H1 (cell line): ENCODE data around the gene LRTM2. TPM values are rescaled to one million over a fixed set of nuclear protein-coding genes. Genes with fewer than 3 reads are reported as not detected.

Experiments
- BCL11A ChIP-seq, 2 experiments: IDR thresholded peaks; one replicate each; pipeline ENCODE4 v1.6.1; 2011; ENCODE audit warnings: low read depth in 2 of 2, low read length in 2 of 2, mild to moderate bottlenecking in 2 of 2
- EGR1 ChIP-seq: IDR thresholded peaks from 2 replicates; pipeline ENCODE4 v1.6.1; 2011; ENCODE audit warnings: low read depth, low read length, borderline replicate concordance
- HDAC2 ChIP-seq, 2 experiments: fragments of 300-600 bp in 1 of 2; sonication (generic) in 1 of 2; IDR thresholded peaks; 2 replicates each; pipeline ENCODE4 v1.6.1; 2011 to 2012; ENCODE audit warnings: low read depth in 2 of 2, low read length in 2 of 2, mild to moderate bottlenecking in 2 of 2, moderate library complexity in 2 of 2, borderline replicate concordance in 1 of 2, inconsistent platforms in 1 of 2
- HDAC6 ChIP-seq: IDR thresholded peaks from one replicate; pipeline ENCODE4 v1.7.1; 2012; ENCODE audit warnings: low read depth, mild to moderate bottlenecking, inconsistent platforms, low read length, moderate library complexity
- MAFK ChIP-seq: IDR thresholded peaks from 2 replicates; pipeline ENCODE4 v1.6.1; 2012; ENCODE audit warnings: low read depth, mild to moderate bottlenecking, improper control_type of control experiment, low read length
- RBBP5 ChIP-seq: IDR thresholded peaks from 2 replicates; pipeline ENCODE4 v1.7.1; 2012; ENCODE audit warnings: low read depth, mild to moderate bottlenecking, inconsistent platforms, low read length, moderate library complexity, borderline replicate concordance
- polyA plus RNA-seq, 7 experiments: library from polyadenylated mRNA; depleted of rRNA in 3 of 7; stranded (reverse) in 5 of 7; unstranded in 2 of 7; fragments of >200 nt in 5 of 7; fragments of 200-250 nt in 2 of 7; gene quantifications; 1 replicate in 5 of 7; 2 replicates in 1 of 7; 4 replicates in 1 of 7; pipeline versions ENCODE4 v1.2.1 to v1.2.3, GENCODE V29; 2011 to 2013; ENCODE audit warnings: missing spikeins in 2 of 7, mixed read lengths in 2 of 7
- total RNA-seq: library from RNA; stranded (reverse); fragmentation: NEBNext Ultra II Directional; extraction: Animal tissue kit (Norgen Biotek cat#: 25700); gene quantifications from 2 replicates; pipeline ENCODE4 v1.2.1, GENCODE V29; 2021

Gene LRTM2
- total and polyA plus RNA-seq, 2 of the 8 experiments (the other 6 are each of a cell fraction or from before 2014, with no cell fraction given): 0.06 TPM; not detected in 1

DNA sequence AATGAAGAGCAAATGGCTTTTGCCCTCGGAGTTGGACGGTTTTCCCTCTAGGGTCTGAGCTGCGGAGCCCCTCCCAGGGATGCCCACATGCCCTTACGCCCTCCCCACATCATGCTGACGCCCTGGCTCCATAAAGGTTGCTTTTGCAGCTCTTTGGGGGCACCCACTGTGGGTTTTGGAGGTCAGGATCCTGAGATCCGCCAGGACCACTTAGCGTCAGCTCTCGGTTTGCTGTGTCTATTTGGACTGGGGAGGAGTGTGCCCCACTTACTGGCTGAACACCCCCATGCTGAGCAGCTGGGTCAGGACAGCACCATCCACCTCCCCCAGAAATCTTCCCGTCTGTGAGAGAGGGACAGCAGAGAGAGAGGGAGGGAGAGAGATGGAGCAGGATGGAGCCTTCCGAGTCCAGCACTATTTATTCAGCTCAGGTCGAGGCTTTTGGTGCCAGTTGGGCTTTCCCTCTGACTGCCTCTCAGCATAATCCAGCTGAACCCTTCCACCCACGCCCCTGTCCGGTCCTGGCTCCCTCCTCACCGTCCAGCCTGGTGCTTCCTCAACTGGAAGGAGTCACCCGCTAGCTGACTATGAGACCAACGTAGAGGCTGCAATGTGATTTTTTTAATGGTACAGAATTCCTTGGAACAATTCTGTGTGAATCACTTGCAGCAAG lies 18.9 kb upstream of the LRTM2 start (continued):
- TF ChIP-seq HDAC6 (no peak), BCL11A (IDR thresholded peaks at IDR 0.05; ENCODE audit: low read depth in 2 of 2, low read length in 2 of 2) (no peak), MAFK (no peak), HDAC2 (IDR thresholded peaks at IDR 0.05; ENCODE audit: borderline replicate concordance in 1 of 2, low read depth in 2 of 2, low read length in 2 of 2) (no peak), EGR1 (no peak), RBBP5 (no peak)
